ENCODE data around the gene HMCN2.

HMCN2 gene

DNA sequence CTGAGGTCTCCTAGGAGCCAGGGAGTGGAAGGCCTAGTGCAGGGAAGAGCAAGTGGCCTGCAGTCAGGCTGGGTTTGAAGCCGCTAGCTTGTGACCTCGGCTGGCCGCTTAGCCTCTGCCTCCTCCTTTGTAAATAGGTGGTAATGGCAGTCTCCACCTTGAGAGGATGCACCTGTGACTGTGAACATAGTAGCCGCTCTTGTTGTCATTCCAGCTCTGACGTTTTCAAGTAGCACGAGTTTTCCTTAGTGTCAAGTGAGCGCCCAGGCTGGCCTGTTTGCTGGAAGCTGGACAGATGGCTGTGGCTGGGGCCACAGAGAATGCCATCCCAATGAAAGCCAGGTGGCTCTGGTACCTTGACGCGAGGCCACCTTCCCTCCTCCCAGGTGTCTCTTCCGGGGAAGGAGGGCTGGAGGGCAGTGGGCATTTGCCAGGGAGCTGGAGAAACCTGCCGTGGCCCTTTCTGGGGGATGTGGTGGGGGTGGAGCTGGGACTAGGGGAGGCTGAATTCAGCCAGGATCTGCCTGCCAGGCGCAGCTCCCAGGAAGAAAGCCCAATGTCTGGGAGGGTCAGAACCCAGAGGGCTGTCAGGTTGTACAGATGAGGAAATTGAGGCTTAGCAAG is 181.7 kb downstream of the HMCN2 start:
- H3K4me3 ChIP-seq (ENCODE audit: low read depth, low read length): no peak overlapping the region
- DNase-seq (ENCODE audit: low read depth): no peak
- TF ChIP-seq, protein P1, sequence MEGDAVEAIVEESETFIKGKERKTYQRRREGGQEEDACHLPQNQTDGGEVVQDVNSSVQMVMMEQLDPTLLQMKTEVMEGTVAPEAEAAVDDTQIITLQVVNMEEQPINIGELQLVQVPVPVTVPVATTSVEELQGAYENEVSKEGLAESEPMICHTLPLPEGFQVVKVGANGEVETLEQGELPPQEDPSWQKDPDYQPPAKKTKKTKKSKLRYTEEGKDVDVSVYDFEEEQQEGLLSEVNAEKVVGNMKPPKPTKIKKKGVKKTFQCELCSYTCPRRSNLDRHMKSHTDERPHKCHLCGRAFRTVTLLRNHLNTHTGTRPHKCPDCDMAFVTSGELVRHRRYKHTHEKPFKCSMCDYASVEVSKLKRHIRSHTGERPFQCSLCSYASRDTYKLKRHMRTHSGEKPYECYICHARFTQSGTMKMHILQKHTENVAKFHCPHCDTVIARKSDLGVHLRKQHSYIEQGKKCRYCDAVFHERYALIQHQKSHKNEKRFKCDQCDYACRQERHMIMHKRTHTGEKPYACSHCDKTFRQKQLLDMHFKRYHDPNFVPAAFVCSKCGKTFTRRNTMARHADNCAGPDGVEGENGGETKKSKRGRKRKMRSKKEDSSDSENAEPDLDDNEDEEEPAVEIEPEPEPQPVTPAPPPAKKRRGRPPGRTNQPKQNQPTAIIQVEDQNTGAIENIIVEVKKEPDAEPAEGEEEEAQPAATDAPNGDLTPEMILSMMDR (IDR thresholded peaks at IDR 0.05; ENCODE audit: low read depth, low read length, missing control alignments): no peak

DNA sequence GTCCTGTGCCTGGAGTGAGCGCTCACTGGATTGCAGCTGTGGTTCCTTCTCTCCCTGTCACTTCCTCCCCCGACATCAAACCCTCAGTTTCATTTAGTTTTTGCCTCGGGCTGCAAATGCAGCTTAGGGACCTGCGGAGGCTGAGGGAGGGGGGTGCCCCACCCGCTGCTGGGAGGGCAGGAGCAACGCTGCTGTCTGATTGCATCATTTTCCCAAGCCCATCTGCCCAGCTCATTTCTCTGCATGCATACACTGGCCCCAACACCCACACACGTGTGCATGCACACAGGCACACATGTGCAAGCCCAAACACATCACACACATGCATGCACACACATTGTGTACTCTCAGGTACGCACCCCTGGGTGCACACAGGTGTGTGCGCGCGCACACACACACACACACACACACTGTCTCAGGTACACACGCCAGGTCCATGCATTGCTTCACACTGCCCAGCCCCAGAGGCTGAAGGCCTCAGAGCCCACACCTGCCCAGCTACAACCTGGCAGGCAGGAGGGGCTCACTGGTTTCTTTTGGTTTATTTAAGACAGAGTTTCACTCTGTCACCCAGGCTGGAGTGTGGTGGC is 182.6 kb downstream of the HMCN2 start:
- no peak for DNase-seq (ENCODE audit: low read depth)
- TF ChIP-seq, protein P1 (IDR thresholded peaks at IDR 0.05; ENCODE audit: low read depth, low read length, missing control alignments): no peak
- H3K4me3 ChIP-seq (ENCODE audit: low read depth, low read length): no peak overlapping the region

DNA sequence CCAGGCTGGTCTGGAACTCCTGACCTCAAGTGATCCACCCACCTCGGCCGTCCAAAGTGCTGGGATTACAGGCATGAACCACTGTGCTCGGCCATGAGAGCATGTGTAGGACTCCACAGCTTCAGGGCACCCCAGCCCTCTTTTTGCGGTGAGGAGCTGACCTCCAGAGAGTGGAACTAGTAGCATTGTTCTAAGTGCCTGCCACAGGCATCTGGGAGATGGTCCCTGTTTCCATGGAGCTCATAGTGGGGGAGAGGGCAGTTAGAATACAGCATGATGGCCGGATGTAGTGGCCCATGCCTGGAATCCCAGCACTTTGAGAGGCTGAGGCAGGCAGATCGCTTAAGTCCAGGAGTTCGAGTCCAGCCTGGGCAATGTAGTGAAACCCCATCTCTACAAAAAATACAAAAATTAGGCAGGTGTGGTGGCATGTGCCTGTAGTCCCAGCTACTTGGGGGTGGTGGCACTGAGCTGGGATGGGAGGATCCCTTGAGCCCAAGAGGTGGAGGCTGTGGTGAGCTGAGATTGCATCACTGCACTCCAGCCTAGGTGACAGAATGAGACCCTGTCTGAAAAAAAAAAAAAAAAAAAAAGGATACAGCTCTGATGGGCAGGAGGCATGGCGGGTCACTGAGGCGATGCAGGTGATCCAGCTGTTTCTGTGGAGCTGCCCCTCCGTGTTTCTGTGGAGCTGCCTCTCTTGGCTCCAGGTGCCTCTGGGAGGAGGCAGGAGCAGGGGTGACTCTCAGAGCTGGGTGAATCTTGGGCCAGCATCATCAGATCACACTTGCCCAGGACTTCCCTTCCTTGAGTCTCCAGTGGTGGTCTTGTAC is 183.4 kb downstream of the HMCN2 start:
- H3K4me3 ChIP-seq (ENCODE audit: low read depth, low read length): no peak overlapping the region
- DNase-seq (ENCODE audit: low read depth): no peak
- TF ChIP-seq, protein P1 (IDR thresholded peaks at IDR 0.05; ENCODE audit: low read depth, low read length, missing control alignments): no peak

GRCh38 chr9:130450344-130451003 is 184.9 kb downstream of the HMCN2 start:
- H3K4me3 ChIP-seq (ENCODE audit: low read depth, low read length): no peak overlapping the region
- TF ChIP-seq, protein P1 (IDR thresholded peaks at IDR 0.05; ENCODE audit: low read depth, low read length, missing control alignments): no peak
- DNase-seq (ENCODE audit: low read depth): no peak

DNA sequence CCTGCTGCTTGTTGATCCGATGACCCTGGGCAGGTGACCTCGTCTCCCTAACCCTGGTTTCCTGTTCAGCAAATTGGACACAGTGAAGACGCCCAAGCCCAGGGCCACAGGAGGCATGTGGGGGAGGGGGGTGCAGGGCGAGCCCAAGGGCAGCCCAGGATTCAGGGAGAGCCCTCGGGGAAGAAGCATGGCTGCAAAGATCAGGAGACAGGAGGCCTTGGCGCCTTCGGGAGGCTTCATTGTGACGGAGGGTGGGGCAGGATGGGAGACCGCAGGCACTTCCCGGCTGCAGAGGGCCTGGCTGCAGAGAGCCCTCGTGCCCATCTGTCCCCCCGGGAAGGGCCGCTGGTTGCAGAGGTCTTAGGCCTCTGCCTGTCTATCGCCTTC is 185.4 kb downstream of the HMCN2 start:
- no peak for DNase-seq (ENCODE audit: low read depth)
- TF ChIP-seq, protein P1 (IDR thresholded peaks at IDR 0.05; ENCODE audit: low read depth, low read length, missing control alignments): no peak
- H3K4me3 ChIP-seq (ENCODE audit: low read depth, low read length): no peak overlapping the region

GRCh38 chr9:130451509-130452388 is 186.2 kb downstream of the HMCN2 start:
- no peak overlapping the region for H3K4me3 ChIP-seq (ENCODE audit: low read depth, low read length)
- no peak for DNase-seq (ENCODE audit: low read depth)
- TF ChIP-seq, protein P1 (IDR thresholded peaks at IDR 0.05; ENCODE audit: low read depth, low read length, missing control alignments): peak; percentile 57
